Measurements from ENCODE around the gene PLXDC1. TPM values are rescaled to one million over a fixed set of nuclear protein-coding genes. Genes with fewer than 3 reads are reported as not detected.

The PLXDC1 gene
- total RNA-seq, 1 donor from 2014 or later, result 2.3 TPM

DNA sequence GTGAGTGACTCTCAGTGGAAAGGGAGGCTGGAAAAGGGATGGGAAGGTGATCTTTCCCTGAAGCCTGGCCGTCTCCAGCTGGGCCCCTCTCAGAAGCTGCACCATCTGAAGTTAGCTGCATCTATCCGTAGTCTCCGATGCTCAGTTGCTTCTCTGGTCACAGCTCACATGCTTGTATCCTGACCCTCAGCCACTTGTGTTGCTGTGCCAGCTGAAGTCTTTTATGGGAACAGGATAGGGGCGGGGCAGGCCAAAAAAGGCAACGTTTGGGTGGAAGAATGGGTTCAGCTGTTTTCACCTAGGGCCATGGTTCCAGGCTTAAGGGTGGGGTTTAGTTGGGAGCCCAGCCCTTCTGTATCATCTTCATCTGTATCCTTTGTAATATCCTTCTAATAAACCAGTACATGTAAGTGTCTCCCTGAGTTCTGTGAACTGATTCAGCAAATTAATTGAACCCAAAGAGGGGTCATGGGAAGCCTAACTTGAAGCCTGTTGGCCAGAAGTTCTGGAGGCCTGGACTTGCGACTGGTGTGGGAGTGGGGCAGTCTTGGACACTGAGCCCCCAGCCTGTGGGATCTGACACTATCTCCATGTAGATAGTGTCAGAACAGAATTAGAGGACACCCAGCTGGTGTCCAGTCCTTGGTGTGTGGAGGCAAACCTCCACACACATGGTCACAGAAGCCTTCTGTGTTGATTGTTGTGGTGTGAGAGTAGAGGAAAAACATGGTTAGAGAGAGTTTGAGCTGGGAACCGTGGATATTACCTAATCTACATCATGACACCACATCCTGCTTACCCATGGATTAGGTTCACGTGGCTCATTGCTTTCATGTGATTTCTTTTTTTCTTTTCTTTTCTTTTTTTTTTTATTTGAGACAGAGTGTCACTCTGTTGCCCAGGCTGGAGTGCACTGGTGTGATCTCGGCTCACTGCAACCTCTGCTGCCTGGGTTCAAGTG, 135.0 kb downstream of the PLXDC1 start:
- Mint-ChIP-seq H3K36me3 (ENCODE audit: insufficient read depth) (no peaks in the 10 kb centered on the region), H3K4me1 (ENCODE audit: low read depth) (peaks cover 5% of the 10 kb centered on the region), H3K9me3 (ENCODE audit: low read depth) (no peaks in the 10 kb centered on the region), H3K4me3 (ENCODE audit: low read depth) (no peak overlapping the region), H3K27me3 (peaks cover 29% of the 10 kb centered on the region), H3K27ac (no peak overlapping the region)
- TF ChIP-seq, protein P1, sequence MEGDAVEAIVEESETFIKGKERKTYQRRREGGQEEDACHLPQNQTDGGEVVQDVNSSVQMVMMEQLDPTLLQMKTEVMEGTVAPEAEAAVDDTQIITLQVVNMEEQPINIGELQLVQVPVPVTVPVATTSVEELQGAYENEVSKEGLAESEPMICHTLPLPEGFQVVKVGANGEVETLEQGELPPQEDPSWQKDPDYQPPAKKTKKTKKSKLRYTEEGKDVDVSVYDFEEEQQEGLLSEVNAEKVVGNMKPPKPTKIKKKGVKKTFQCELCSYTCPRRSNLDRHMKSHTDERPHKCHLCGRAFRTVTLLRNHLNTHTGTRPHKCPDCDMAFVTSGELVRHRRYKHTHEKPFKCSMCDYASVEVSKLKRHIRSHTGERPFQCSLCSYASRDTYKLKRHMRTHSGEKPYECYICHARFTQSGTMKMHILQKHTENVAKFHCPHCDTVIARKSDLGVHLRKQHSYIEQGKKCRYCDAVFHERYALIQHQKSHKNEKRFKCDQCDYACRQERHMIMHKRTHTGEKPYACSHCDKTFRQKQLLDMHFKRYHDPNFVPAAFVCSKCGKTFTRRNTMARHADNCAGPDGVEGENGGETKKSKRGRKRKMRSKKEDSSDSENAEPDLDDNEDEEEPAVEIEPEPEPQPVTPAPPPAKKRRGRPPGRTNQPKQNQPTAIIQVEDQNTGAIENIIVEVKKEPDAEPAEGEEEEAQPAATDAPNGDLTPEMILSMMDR (IDR thresholded peaks at IDR 0.05; ENCODE audit: unreplicated experiment), result no peak
- no peak for DNase-seq (ENCODE audit: low spot score, unreplicated experiment)

DNA sequence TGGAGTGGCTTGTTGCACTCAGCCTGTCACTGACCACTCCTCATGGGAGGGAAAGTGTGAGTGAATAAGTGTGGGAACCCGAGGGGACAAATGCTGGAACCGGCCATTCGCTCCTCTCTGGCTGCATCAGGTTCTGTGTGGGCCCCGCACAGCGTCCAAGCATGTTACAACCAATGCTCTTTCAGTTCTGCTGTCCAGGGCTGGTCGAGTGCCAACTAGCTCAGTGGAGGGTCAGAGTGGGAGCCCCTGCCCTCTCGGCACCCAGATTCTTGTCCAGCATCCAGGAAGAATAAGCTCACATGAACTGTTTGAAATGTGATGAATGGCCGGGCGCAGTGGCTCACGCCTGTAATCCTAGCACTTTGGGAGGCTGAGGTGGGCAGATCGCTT, 135.9 kb downstream of the PLXDC1 start:
- TF ChIP-seq, protein P1 (IDR thresholded peaks at IDR 0.05; ENCODE audit: unreplicated experiment), result no peak
- H3K4me1 Mint-ChIP-seq (ENCODE audit: low read depth), result peaks cover 5% of the 10 kb centered on the region
- no peaks in the 10 kb centered on the region for H3K9me3 Mint-ChIP-seq (ENCODE audit: low read depth)
- H3K4me3 Mint-ChIP-seq (ENCODE audit: low read depth), result no peak overlapping the region
- no peak for DNase-seq (ENCODE audit: low spot score, unreplicated experiment)
- peaks cover 27% of the 10 kb centered on the region for H3K27me3 Mint-ChIP-seq
- H3K36me3 Mint-ChIP-seq (ENCODE audit: insufficient read depth), result no peaks in the 10 kb centered on the region
- H3K27ac Mint-ChIP-seq, result no peak overlapping the region

DNA sequence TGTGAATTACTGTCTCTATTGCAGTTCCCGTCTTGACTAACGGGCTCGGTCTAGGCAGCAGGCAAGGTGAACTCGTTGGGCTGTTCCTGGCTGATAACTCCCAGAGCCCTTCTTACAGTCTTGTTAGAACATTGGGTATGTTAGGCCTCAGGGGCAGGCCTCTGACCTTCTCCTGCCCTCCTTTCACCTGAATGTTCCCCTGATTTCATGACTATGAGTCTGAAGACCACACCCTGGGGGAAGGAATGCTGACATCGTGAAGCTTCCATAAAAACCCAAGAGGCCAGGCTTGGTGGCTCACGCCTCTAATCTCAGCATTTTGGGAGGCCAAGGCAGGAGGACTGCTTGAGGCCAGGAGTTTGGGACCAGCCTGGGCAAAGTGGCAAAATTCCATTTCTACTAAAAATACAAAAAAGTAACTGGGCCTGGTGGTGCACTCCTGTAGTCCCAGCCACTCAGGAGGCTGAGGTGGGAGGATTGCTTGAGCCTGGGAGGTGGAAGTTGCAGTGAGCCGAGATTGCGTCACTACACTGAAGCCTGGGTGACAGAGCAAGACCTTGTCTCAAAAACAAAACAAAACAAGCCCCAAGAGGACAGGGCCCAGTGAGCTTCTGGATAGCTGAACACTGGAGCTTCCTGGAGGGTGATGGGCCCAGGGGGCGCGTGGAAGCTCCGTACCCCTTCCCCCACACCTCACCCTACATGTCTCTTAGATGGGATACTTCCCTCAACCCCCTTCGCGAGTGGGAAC, 136.5 kb downstream of the PLXDC1 start:
- Mint-ChIP-seq H3K4me1 (ENCODE audit: low read depth) (peaks cover 5% of the 10 kb centered on the region), H3K27ac (peak overlapping the region; percentile 67), H3K27me3 (peaks cover 26% of the 10 kb centered on the region), H3K9me3 (ENCODE audit: low read depth) (no peaks in the 10 kb centered on the region), H3K4me3 (ENCODE audit: low read depth) (no peak overlapping the region), H3K36me3 (ENCODE audit: insufficient read depth) (no peaks in the 10 kb centered on the region)
- TF ChIP-seq, protein P1 (IDR thresholded peaks at IDR 0.05; ENCODE audit: unreplicated experiment), result no peak
- no peak for DNase-seq (ENCODE audit: low spot score, unreplicated experiment)

DNA sequence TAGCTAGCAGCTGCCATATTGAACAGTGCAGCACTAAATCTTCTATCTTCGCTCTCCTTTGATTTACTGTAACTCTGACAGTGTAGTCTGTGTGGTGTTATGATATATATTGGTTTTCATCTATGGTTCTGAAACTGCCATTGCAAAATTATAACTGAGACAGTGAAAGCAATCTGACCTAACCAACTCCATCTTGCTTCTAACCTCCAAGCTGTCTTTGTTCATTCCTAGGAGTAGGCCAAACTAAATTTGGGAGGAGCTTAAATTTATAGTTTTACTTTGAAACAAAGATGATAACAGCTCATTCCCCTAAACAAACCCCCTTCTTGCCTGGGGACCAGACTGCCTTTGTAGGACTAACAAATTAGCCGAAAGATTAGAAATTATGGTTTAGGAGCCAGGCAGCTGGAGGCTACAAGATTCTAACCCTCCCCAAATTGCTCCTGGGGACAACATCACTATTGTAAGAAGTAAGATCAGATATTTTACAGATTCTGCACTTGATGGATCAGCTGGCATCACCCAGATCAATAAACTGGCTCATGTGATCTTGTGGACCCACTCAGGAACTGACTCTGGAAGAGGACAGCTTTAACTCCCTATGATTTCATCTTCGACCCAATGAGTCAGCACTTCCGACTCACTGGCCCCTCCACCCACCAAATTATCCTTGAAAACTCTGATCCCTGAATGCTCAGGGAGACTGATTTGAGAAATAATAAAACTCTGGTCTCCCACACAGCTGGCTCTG, 137.2 kb downstream of the PLXDC1 start:
- TF ChIP-seq, protein P1 (IDR thresholded peaks at IDR 0.05; ENCODE audit: unreplicated experiment), result no peak
- Mint-ChIP-seq H3K4me1 (ENCODE audit: low read depth) (peaks cover 5% of the 10 kb centered on the region), H3K9me3 (ENCODE audit: low read depth) (no peaks in the 10 kb centered on the region), H3K36me3 (ENCODE audit: insufficient read depth) (no peaks in the 10 kb centered on the region), H3K27ac (peak overlapping the region; percentile 67), H3K27me3 (peaks cover 26% of the 10 kb centered on the region), H3K4me3 (ENCODE audit: low read depth) (no peak overlapping the region)
- DNase-seq (ENCODE audit: low spot score, unreplicated experiment), result no peak

Other genes with a start within 250 kb of the PLXDC1 start
- gene FBXO47, start 184.2 kb downstream of the PLXDC1 start, total RNA-seq, result not detected in 2 replicates
- gene ARL5C, start 14.5 kb upstream of the PLXDC1 start, total RNA-seq, result not detected in 2 replicates
- 11.3 and 13.8 TPM in 2 replicates for gene CACNB1, start 46.0 kb upstream of the PLXDC1 start, total RNA-seq
- gene RPL19, start 48.6 kb upstream of the PLXDC1 start, total RNA-seq, result 1,229 and 1,297 TPM in 2 replicates
- gene STAC2, start 74.3 kb upstream of the PLXDC1 start, total RNA-seq, result not detected in 2 replicates
- gene FBXL20, start 250.0 kb upstream of the PLXDC1 start, total RNA-seq, result 21.7 and 26.8 TPM in 2 replicates